Measurements from ENCODE around the gene TTYH1. TPM values are rescaled to one million over a fixed set of nuclear protein-coding genes. Genes with fewer than 3 reads are reported as not detected.

TTYH1 gene
- total and polyA plus RNA-seq, 9 of the 15 experiments (the other 6 are each of a cell fraction or from before 2014, with no cell fraction given): 0.08 TPM; not detected in 8

DNA sequence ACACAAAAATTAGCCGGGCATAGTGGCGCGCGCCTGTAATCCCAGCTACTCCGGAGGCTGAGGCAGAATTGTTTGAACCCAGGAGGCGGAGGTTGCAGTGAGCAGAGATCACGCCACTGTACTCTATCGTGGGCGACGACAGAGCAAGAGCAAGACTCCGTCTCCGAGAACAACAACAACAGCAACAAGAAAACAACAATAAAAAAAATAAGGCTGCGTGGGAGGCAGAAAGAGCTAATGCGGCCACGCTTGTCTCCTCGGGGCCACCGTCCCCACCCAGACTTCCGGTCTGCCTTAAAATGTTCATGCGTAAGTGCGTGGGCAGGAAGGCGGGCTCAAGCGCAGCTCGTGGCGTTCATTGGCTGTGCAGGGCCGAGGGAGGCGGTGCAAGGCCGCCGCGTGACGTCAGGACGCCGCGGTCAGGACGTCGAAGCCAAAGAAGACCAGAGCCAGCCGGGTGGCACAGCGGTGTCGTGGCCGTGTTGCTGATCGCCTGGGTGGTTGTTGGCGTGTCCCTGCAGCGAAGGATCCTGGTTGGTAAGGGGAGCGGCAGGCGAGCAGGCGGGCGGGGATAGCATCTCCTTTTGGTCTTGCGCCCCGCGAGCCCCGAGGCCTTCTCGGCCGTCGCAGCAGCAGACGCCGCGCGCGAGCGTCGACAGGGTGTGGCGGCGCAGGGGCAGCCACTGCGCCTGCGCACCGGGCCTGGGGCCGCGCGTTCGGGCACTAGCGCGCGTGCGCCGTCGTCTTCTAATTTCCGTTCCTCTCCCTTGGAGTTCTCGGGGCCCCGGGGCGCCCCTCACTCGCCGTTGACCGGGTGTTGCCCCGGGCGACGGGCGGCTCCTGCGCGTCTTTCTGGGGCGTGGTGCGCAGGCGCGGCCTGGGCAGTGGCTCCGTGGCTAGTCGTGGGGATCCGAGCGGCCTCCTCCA, 33.8 kb downstream of the TTYH1 start, which contains the start of gene LENG8 (continued):
- TF ChIP-seq, protein P1, sequence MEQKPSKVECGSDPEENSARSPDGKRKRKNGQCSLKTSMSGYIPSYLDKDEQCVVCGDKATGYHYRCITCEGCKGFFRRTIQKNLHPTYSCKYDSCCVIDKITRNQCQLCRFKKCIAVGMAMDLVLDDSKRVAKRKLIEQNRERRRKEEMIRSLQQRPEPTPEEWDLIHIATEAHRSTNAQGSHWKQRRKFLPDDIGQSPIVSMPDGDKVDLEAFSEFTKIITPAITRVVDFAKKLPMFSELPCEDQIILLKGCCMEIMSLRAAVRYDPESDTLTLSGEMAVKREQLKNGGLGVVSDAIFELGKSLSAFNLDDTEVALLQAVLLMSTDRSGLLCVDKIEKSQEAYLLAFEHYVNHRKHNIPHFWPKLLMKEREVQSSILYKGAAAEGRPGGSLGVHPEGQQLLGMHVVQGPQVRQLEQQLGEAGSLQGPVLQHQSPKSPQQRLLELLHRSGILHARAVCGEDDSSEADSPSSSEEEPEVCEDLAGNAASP (IDR thresholded peaks at IDR 0.05): no peak
- TF ChIP-seq ZBTB7A (IDR thresholded peaks at IDR 0.05; ENCODE audit: borderline replicate concordance, control insufficient read depth, low read depth, low read length) (no peak), TARDBP (IDR thresholded peaks at IDR 0.05) (peak; percentile 60; the same call in 1 of the 2 replicates), NR2C1 (IDR thresholded peaks at IDR 0.05) (no peak), NR2C1 (tag; IDR thresholded peaks at IDR 0.05) (no peak), CBFA2T2 (conservative IDR thresholded peaks at IDR 0.05) (no peak), POLR2H (tag; IDR thresholded peaks at IDR 0.05; ENCODE audit: low read depth) (peak; percentile 91), ZNF695 (CRISPR knock-in tag; IDR thresholded peaks at IDR 0.05) (no peak), BCL6 (CRISPR knock-in tag; IDR thresholded peaks at IDR 0.05) (no peak)
- TF ChIP-seq, protein P2, sequence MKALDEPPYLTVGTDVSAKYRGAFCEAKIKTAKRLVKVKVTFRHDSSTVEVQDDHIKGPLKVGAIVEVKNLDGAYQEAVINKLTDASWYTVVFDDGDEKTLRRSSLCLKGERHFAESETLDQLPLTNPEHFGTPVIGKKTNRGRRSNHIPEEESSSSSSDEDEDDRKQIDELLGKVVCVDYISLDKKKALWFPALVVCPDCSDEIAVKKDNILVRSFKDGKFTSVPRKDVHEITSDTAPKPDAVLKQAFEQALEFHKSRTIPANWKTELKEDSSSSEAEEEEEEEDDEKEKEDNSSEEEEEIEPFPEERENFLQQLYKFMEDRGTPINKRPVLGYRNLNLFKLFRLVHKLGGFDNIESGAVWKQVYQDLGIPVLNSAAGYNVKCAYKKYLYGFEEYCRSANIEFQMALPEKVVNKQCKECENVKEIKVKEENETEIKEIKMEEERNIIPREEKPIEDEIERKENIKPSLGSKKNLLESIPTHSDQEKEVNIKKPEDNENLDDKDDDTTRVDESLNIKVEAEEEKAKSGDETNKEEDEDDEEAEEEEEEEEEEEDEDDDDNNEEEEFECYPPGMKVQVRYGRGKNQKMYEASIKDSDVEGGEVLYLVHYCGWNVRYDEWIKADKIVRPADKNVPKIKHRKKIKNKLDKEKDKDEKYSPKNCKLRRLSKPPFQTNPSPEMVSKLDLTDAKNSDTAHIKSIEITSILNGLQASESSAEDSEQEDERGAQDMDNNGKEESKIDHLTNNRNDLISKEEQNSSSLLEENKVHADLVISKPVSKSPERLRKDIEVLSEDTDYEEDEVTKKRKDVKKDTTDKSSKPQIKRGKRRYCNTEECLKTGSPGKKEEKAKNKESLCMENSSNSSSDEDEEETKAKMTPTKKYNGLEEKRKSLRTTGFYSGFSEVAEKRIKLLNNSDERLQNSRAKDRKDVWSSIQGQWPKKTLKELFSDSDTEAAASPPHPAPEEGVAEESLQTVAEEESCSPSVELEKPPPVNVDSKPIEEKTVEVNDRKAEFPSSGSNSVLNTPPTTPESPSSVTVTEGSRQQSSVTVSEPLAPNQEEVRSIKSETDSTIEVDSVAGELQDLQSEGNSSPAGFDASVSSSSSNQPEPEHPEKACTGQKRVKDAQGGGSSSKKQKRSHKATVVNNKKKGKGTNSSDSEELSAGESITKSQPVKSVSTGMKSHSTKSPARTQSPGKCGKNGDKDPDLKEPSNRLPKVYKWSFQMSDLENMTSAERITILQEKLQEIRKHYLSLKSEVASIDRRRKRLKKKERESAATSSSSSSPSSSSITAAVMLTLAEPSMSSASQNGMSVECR (CRISPR knock-in tag; IDR thresholded peaks at IDR 0.05): peak; percentile 81
- TF ChIP-seq, protein P3, sequence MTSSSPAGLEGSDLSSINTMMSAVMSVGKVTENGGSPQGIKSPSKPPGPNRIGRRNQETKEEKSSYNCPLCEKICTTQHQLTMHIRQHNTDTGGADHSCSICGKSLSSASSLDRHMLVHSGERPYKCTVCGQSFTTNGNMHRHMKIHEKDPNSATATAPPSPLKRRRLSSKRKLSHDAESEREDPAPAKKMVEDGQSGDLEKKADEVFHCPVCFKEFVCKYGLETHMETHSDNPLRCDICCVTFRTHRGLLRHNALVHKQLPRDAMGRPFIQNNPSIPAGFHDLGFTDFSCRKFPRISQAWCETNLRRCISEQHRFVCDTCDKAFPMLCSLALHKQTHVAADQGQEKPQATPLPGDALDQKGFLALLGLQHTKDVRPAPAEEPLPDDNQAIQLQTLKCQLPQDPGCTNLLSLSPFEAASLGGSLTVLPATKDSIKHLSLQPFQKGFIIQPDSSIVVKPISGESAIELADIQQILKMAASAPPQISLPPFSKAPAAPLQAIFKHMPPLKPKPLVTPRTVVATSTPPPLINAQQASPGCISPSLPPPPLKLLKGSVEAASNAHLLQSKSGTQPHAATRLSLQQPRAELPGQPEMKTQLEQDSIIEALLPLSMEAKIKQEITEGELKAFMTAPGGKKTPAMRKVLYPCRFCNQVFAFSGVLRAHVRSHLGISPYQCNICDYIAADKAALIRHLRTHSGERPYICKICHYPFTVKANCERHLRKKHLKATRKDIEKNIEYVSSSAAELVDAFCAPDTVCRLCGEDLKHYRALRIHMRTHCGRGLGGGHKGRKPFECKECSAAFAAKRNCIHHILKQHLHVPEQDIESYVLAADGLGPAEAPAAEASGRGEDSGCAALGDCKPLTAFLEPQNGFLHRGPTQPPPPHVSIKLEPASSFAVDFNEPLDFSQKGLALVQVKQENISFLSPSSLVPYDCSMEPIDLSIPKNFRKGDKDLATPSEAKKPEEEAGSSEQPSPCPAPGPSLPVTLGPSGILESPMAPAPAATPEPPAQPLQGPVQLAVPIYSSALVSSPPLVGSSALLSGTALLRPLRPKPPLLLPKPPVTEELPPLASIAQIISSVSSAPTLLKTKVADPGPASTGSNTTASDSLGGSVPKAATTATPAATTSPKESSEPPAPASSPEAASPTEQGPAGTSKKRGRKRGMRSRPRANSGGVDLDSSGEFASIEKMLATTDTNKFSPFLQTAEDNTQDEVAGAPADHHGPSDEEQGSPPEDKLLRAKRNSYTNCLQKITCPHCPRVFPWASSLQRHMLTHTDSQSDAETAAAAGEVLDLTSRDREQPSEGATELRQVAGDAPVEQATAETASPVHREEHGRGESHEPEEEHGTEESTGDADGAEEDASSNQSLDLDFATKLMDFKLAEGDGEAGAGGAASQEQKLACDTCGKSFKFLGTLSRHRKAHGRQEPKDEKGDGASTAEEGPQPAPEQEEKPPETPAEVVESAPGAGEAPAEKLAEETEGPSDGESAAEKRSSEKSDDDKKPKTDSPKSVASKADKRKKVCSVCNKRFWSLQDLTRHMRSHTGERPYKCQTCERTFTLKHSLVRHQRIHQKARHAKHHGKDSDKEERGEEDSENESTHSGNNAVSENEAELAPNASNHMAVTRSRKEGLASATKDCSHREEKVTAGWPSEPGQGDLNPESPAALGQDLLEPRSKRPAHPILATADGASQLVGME (CRISPR knock-in tag; IDR thresholded peaks at IDR 0.05): no peak
- TF ChIP-seq, protein P4, sequence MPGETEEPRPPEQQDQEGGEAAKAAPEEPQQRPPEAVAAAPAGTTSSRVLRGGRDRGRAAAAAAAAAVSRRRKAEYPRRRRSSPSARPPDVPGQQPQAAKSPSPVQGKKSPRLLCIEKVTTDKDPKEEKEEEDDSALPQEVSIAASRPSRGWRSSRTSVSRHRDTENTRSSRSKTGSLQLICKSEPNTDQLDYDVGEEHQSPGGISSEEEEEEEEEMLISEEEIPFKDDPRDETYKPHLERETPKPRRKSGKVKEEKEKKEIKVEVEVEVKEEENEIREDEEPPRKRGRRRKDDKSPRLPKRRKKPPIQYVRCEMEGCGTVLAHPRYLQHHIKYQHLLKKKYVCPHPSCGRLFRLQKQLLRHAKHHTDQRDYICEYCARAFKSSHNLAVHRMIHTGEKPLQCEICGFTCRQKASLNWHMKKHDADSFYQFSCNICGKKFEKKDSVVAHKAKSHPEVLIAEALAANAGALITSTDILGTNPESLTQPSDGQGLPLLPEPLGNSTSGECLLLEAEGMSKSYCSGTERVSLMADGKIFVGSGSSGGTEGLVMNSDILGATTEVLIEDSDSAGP (CRISPR knock-in tag; IDR thresholded peaks at IDR 0.05): peak; percentile 50; the same call in 1 of the 2 replicates

Data from K562 (cell line).